ENCODE results near the gene ADAT1. TPM values are rescaled to one million over a fixed set of nuclear protein-coding genes. Genes with fewer than 3 reads are reported as not detected.
"Not testable (repeated sequence)": the region's sequence is repeated elsewhere in the genome, so short reads cannot be mapped to it uniquely, and the experiment has no call there.

ADAT1 gene
- polyA plus RNA-seq, 4 donors = 42.7 to 60.1 (median 56.5) TPM

DNA sequence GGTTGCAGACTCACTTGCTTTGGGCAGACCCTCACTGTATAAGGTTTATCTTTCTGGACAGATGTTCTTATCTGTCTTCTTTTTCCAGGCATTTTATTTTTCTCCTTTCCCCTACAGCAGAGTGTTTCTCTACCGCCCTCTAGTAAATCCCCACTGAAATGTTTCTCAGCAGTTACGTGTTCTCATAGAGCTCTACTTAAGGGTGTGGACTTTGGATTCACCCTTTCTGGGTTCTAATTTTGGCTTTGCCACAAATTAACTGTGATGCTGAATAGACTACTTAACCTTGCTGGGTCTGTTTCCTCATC is 2.0 kb downstream of the ADAT1 start:
- no peak for DNase-seq (ENCODE audit: low read depth in 4 of 4, low spot score in 2 of 4)

DNA sequence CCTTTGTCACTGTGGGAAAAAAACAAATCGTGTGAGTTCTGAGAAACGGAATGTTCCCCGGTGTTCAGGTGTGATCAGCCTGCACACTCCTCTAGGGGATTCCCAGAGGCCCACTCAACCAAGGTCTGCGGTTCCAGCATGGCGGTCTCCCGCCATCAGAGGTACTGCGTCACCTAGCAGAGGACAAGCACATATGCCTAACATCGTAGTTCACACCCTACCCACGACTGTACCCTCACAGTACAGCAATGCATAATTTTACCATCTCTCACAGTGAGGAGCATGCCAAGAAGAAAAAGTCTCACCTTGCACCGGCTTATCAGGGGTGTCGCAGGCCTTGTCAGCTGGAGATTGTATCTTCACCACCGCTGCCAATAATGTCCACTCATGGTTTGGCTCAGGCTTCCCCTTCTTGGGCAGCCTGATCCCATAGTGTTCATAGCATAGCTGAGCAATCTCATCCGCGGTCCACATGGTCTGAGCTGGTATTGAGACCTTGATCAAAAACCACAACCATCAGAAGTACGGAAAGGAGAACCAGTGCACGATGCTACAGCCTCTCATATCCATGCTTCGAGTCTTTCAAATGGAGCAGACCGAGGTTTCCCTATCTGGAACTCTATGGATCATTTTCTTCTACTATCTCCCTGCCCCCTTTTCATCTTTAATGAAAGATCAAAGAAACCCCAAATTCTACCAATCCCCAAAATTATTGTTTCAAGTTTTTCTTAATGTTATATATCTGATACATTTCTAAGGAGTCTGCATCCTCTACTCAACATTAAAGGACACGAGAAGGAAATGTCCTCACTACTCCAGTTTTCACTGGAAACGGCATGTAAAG is 2.5 kb downstream of the ADAT1 start:
- no peak for DNase-seq (ENCODE audit: low read depth in 4 of 4, low spot score in 2 of 4)

DNA sequence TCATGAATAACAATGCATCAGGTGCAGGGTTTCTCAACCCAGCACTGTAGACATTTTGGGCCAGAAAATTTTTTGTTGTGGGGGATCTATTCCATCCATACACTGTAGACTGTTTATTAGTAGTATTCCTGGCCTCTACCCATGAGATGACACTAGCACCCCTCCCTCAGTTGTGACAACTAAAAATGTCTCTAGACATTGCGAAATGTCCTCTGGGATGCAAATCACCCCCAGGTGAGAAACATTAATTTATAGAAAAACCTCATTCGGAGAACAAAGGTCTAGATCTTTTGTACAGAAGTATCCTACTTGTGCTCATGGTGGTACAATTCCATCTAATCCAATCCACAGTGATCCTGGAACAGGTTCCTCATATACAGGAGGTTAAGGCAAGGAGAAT is 4.3 kb downstream of the ADAT1 start:
- DNase-seq (ENCODE audit: low read depth in 4 of 4, low spot score in 2 of 4) = no peak

DNA sequence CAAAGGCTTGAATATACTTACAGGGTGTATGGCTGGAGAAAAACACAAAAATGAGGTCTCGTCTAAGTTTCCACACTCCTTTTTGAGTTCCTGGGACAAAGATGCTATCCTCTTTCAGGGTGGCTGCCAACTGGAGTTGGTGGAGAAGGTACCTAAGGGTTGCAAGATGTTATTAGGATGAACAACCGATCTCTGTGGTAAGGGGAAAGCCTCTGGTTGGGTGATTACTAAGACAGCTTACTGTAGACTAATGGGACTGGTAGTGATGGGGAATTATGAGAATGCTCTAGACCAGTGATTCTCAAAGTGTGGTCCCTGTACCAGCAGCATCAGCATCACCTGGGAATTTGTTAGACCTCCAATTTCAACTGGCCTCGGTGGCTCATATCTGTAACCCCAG is 6.0 kb downstream of the ADAT1 start:
- no peak for DNase-seq (ENCODE audit: low read depth in 4 of 4, low spot score in 2 of 4)

DNA sequence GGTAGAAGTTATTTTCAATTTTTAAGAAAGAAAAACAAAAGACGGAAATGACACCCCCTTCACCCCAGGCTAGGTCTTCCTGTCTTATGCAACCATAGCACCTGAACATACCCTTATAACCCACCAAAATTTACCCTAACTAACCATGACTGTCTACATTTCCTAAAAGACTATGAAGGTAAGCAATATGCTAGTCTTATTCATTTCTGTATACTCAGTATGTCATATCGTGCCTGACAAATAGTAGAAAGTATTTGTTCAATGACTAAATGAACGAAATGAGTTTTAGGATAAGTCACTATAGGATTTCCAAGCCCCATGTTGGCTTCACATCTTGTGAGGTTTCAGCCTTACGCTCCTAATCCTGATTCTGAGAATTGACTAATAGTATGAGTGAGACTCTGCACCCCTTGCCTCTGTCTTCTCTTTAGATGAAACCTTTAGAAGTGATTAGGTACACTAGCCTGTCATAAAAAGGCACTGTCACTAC is 6.5 kb downstream of the ADAT1 start:
- DNase-seq (ENCODE audit: low read depth in 4 of 4, low spot score in 2 of 4) = no peak

DNA sequence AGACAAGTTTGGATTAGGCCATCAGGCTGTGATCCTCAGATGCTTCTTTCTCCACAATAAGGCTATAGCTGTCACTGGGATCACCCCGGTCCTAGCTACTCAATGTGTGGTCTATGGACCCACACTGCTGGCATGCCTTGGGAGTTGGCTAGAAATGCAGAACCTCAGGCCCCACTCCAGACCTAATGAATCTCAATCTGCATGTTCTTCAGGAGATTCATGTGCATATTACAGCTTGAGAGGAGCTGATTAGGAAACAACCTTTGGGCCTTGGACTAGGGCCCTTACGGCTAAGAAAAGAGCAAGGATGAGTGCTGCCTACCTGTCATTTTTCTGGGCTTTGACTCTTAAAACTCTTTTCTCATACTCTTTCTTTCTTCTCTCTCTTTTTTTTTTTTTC is 7.5 kb downstream of the ADAT1 start:
- DNase-seq (ENCODE audit: low read depth in 4 of 4, low spot score in 2 of 4) = no peak

DNA sequence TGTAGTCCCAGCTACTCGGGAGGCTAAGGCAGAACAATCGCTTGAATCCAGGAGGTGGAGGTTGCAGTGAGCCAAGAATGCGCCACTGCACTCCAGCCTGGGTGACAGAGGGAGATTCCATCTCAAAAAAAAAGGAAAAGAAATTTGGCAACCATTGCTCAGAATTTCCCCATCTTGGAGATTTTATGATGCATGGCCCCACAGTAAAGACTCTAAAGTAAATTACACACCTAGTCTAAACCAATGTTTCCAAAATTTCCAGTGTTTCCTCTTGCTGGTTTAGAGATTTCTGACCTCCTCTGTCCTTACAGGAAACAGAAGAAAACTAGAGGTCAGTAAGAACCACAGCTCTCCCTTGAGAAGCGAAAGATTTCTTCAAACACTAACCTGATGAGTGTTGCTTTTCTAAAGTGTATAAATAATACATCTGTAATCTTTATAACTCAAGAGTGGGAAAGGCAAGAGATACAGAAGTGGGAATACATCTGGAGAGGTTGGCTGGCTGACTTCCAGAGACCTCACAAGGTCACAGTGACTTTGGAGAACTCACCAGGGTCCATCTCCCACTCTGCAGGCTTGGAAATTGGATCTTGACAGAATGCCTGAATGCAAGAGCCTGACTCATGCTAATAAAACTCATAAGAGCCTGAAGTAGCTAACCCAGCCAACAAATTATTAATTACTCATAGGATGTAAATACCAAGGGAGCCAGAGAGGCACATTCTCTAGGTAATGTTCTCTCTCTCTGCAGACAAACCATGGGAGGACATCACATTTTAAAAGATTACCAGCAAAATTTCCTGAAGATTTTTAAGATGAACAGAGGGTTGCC is 8.8 kb downstream of the ADAT1 start:
- DNase-seq (ENCODE audit: low read depth in 4 of 4, low spot score in 2 of 4) = no peak

DNA sequence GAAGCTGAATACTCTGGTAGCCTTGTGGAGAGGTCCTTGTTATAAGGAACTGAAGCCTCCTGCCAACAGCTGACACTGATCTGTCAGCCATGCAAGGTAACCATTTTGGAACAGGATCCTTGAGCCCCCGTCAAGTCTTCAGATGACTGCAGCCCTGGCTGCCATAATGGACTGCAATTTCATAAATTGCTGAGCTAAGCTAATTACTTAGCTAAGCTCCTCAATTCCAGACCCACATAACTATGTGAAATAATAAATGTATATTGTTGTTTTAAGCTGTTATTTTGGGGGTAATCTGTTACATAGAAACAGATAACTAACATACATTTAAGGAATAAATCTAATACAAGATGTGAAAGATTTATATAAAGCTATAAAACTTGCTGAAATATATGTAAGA is 16.6 kb downstream of the ADAT1 start:
- DNase-seq (ENCODE audit: low read depth in 4 of 4, low spot score in 2 of 4) = no peak

DNA sequence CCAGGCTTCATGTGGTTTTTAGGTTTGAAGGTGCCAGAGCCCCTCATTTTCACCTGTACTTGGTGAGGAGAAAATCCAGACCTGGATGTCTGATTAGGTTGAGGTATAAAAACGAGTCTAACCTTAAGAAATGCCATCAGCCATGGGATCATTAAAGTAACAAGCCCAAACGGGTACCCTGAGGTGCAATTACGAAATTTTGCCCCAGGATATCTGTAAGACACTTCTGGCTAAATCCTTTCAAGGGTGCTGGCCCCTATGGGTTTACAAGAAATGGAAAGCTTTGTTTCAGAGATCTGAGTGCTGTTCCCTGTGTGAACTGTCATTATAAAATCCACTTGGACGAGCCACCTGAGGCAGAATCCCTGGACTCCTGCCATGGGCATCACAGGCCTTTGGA is 19.8 kb downstream of the ADAT1 start:
- DNase-seq (ENCODE audit: low read depth in 4 of 4, low spot score in 2 of 4) = no peak

DNA sequence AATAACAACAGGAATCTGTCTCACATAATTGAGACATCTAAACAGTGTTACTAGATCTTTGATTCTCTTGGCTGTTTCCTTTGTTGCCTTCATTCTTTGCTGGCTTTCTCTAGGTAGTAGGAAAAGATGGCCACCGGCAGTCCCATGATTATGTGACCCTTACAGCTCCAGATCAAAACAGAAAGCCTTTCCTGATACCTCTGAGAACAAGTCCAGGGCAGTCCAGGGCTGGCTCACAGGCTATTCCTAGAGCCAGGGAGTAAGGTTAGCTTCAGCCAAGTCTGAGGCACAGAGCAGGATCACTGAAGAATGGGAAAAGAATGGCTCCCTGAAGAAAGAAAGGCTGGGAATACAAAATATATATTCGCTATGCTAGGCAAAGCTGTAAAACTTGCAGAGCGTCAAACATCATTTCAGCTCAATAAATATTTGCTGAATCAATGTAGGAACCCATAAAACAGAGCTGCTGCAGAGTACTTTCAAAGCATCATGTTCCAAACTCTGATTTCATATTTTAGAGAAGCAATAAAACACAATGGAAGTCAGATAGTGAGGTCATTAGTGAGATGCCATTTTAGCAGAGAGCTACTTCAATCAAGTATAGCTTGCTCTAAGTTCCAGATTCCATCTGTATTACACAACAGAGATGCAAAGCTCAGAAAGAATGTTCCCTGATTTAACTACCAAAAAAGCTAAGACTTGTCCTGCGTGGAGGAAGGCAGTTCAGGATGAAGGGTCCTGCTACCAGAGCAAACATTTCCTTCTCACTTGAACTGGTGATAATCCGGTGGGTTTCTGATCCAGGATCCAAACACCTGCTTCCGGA is 23.4 kb downstream of the ADAT1 start:
- DNase-seq (ENCODE audit: low read depth in 4 of 4, low spot score in 2 of 4) = no peak

DNA sequence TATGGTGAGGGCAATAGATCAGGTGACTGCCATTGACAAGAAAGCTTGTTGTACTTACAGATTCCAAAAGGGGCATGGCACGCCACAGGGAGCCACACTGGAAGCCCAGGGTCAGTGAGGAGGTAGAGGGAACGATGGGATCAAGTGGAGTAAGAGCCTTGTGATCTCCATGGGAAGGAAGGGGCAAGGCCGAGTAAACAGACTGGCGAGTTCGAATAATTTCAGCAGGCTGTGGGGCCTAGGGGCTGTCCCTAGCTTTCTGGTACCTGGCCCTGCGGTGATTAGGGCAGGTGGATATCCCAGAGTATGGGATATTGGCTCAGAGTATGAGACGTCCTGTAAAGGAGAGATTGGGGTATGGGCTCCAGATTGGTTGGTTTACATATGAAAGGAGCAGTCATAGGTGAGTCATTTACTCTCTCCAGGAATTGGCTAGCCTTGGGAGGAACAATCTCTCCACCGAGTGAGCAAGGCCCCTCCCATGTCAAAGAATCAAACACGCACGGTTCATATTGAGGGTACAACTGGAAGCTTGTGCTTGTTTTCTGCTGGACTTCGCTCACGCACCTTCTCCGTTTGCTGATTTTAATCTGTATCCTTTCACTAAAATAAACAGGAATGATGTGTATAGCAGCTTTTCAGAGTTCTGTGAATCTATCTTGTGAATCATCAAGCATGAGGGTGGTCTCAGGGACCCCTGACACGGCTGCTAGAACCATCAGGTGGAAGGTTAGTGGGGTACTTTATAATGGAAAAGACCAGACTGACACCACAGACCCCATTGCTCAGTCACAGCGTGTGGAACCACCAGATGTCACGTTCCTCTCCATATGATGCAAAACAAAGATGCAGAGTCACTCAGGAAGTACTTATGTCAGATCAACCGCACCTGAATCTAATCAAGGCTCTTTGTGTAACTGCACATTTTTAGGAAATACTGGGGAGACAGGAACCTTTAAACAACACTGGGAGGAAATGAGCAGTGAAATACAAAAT is 29.0 kb downstream of the ADAT1 start:
- no peak for DNase-seq (ENCODE audit: low read depth in 4 of 4, low spot score in 2 of 4)

DNA sequence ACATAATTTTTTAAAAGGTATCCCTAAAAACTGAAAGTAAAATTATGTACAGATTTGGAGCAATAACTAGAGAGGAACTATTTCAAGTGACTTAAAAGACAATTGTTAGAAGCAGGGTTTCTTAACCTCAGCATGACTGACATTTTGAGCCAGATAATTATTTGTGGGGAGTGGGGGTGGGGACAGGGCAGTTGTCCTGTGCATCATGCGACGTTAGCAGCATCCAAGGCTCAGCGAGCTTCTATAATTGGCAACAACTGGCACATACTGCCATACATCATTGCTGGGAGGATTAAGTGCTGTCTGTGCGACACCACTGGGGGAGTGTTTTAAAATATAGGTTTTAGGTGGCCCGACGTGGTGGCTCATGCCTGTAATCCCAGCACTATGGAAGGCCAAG is 29.8 kb downstream of the ADAT1 start:
- DNase-seq (ENCODE audit: low read depth in 4 of 4, low spot score in 2 of 4) = no peak

DNA sequence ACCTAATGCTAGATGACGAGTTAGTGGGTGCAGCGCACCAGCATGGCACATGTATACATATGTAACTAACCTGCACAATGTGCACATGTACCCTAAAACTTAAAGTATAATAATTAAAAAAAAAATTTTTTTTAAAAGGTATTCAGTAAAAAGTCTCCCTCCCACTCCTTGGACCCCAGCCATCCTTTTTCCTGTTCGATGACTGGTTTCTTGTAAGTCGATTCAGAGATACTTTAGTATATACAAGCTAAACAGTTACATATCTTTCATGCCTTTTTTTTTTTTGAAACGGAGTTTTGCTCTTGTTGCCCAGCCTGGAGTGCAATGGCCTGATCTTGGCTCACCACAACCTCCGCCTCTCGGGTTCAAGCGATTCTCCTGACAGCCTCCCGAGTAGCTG is 31.2 kb downstream of the ADAT1 start:
- DNase-seq (ENCODE audit: low read depth in 4 of 4, low spot score in 2 of 4) = not testable (repeated sequence)

DNA sequence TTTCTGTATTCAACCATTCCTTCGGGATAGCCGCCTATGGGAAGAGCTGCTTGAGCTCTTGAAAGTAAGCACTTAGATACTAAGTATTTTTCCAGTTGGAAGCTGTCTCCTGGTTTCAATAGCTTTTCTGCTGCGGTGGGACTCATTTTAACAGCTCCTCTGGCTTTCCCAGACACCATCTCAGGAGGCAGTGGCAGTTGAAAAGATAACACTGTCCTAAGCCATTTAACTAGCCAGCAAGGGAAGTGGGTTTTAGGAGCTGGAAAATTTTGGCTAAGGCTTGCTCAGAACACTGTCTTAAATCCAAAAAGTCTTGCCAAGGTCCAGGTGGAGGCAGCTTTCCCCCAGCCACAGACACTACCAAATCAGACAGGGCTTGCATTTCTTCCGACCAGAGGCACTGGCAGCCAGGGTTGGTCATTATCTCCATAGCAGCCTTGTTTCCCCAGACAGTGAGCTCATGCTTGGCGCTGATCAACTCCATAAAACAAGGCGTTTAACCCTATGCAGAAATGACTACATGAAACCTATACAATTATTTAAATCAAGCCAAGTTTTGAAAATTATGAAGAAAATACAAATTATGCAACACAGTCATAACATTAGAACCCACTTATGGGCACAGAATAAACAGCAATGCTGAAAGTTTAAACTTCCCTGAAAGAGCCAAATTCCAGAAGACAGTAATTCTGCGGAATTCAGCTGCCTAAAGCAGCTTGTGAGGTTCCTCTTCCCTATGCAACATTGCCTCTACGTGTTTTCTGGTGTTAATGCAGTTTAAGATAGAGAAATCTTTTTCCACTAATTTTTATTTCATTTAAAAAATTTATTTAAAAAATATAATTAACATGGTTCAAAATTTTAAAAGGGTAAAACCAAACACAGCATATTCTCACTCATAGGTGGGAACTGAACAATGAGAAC is 31.9 kb downstream of the ADAT1 start:
- no peak for DNase-seq (ENCODE audit: low read depth in 4 of 4, low spot score in 2 of 4)

DNA sequence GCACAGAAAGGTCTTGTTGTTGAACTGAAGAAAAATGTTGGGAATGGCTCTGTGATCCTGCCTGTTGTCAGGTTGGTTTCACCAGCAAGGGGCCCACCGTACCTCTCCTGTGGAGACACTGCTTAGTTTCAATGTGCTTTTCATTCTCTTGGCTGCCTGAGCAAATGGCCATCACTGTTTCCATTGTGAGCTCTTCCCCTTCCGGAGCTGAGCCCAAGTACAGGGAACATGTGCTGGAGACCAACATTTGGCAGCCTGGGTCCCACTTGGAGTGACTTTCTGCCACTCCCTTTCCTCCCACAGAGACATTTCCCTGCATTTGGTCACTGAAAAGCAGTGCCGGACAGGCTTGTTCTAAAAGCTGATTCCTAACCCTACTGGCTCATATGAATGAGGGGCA is 33.8 kb downstream of the ADAT1 start:
- DNase-seq (ENCODE audit: low read depth in 4 of 4, low spot score in 2 of 4) = no peak

DNA sequence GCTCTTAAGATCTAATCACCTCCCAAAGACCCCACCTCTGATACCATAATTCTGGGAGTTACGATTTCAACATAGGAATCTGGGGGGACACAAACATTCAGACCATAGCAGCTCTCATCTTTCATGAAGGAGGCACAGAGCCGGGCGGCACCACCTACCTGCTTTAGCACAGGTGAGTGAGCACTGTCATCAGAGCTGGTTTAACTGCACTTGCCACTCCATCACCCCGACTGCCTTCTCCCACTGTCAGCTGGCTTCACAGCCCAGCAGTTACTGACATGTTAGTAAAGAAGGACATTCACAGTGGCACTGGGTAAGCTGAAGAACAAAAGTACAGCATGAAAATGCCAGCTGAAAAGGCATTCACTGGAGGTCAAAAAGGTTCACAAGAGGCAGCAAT is 34.4 kb downstream of the ADAT1 start:
- DNase-seq (ENCODE audit: low read depth in 4 of 4, low spot score in 2 of 4) = no peak

DNA sequence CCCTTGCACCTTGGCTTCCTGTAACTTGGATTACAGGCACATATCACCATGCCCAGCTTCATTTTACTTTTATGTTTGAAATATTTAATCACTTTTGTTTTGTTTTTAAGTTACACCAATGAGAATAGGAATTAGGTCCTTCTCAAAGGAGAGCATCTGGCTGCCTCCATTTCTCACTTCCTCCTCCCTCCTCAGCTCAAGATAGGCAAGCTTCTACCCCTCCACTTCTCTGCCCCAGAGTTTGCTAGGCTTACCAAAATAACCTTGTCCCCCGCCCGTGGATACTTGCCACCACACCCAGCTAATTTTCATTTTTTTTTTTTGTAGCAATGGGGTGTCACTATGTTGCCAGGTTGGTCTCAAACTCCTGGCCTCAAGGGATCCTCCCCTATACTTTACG is 39.0 kb downstream of the ADAT1 start:
- no peak for DNase-seq (ENCODE audit: low read depth in 4 of 4, low spot score in 2 of 4)

DNA sequence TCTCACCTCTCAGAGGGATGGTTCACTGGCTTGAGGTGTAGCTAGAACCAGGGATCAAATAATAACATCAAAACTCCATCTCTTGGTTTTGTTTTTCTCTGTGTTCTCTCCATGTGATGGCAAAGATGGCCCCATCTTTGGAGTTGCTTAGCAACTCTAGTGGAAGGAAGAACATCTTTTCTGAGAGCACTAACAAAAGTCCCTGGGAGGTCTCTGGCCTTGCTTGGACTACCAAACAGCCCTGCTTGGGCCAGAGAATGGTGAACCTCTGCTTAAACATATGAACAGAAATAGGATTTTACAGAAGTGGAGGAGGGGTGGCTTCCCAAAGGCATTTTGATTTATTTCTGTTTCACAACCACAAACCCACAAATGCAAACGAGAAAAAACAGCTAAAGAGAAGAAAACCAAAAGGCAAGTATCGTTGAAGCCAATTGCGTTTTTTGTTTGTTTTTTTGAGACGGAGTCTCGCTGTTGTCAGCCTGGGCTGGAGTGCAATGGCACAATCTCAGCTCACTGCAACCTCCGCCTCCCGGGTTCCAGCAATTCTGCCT is 43.7 kb downstream of the ADAT1 start:
- no peak for DNase-seq (ENCODE audit: low read depth in 4 of 4, low spot score in 2 of 4)

DNA sequence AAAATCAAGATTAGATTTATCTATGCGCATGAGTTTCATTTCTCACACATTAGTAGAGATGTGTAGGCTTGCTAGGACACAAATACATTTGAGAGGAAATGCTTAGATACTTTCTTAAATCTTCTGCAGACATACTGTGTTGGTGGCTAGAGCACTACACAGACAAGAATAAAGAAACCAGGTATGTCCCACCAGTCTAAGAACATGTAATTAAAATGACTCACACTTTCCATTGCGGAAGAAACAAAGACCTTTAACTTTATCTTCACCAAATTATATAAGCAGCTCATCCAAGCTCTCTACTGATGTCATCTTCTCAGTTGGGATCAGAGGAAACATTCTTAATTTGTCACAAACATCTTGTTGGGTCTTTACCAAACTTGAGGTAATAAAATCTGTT is 44.4 kb downstream of the ADAT1 start:
- DNase-seq (ENCODE audit: low read depth in 4 of 4, low spot score in 2 of 4) = no peak
